Neural cell (in vitro differentiated cells): Measurements from ENCODE around the gene CCDC152. TPM values are rescaled to one million over a fixed set of nuclear protein-coding genes. Genes with fewer than 3 reads are reported as not detected.

Source experiments
- H2AFZ ChIP-seq: fragments of 200-600, 300-800 bp; sonication (generic), shearing (Covaris generic); 2 replicates; pipeline ENCODE4 v1.6.0; 2014; ENCODE audit warnings: low read depth, mild to moderate bottlenecking, antibody characterized with exemption, low read length, moderate library complexity
- H3F3A ChIP-seq: fragments of 200-600 bp; shearing (Covaris generic); 2 replicates; pipeline ENCODE4 v1.6.1; 2016; ENCODE audit warnings: mild to moderate bottlenecking, moderate library complexity, mixed read lengths, antibody characterized with exemption, low read length; ENCODE audit not compliant: insufficient read depth, poor library complexity, severe bottlenecking
- H3K27ac ChIP-seq: fragments of 200-600, 300-800 bp; sonication (generic), shearing (Covaris generic); 2 replicates; pipeline ENCODE4 v1.5.1; 2014; ENCODE audit warnings: mild to moderate bottlenecking, low read length, moderate library complexity
- H3K27me3 ChIP-seq: fragments of 300-800, 200-600 bp; sonication (generic), shearing (Covaris generic); 2 replicates; pipeline ENCODE4 v1.6.0; 2014; ENCODE audit warnings: mild to moderate bottlenecking, low read depth, low read length, moderate library complexity; ENCODE audit not compliant: insufficient read depth
- H3K36me3 ChIP-seq: fragments of 300-800, 200-600 bp; sonication (generic), shearing (Covaris generic); 2 replicates; pipeline ENCODE4 v1.5.1; 2014; ENCODE audit warnings: mild to moderate bottlenecking, antibody characterized with exemption, low read length, moderate library complexity; ENCODE audit not compliant: insufficient read depth
- H3K4me2 ChIP-seq: fragments of 300-800, 200-600 bp; sonication (generic), shearing (Covaris generic); 2 replicates; pipeline ENCODE4 v1.6.0; 2014; ENCODE audit warnings: mild to moderate bottlenecking, low read length
- H3K4me3 ChIP-seq: fragments of 300-800, 200-600 bp; sonication (generic), shearing (Covaris generic); 2 replicates; pipeline ENCODE4 v1.5.1; 2014; ENCODE audit warnings: mild to moderate bottlenecking, low read length, moderate library complexity
- H3K79me2 ChIP-seq: fragments of 200-600 bp; shearing (Covaris generic); replicated peaks from 2 replicates; pipeline ENCODE4 v1.6.0; 2014; ENCODE audit warnings: mild to moderate bottlenecking, low read length, moderate library complexity; ENCODE audit not compliant: insufficient read depth
- H3K9ac ChIP-seq: fragments of 300-800, 200-600 bp; sonication (generic), shearing (Covaris generic); 2 replicates; pipeline ENCODE4 v1.6.1; 2016; ENCODE audit warnings: mild to moderate bottlenecking, low read length, mixed read lengths
- H3K9me2 ChIP-seq: fragments of 200-600 bp; shearing (Covaris generic); 2 replicates; pipeline ENCODE4 v1.6.1; 2016; ENCODE audit warnings: mild to moderate bottlenecking, low read length, mixed read lengths; ENCODE audit not compliant: insufficient read depth
- H3K9me3 ChIP-seq: fragments of 200-600, 300-800 bp; sonication (generic), shearing (Covaris generic); 2 replicates; pipeline ENCODE4 v1.6.1; 2016; ENCODE audit warnings: mild to moderate bottlenecking, mixed run types, low read length, moderate library complexity, mixed read lengths
- H4K20me1 ChIP-seq: fragments of 200-600 bp; shearing (Covaris generic); 2 replicates; pipeline ENCODE4 v1.6.1; 2016; ENCODE audit warnings: mild to moderate bottlenecking, mixed run types; ENCODE audit not compliant: insufficient read depth
- EP300 ChIP-seq: fragments of 450-650 bp; conservative IDR thresholded peaks from 2 replicates; pipeline ENCODE4 v1.6.1; 2014; ENCODE audit warnings: antibody characterized with exemption, mild to moderate bottlenecking, moderate library complexity; ENCODE audit not compliant: poor library complexity, severe bottlenecking
- EZH2 ChIP-seq: fragments of 200-600, 300-800 bp; shearing (Covaris generic), sonication (generic); IDR thresholded peaks from 2 replicates; pipeline ENCODE4 v1.6.1; 2014; ENCODE audit warnings: antibody characterized with exemption, low read length, borderline replicate concordance, mild to moderate bottlenecking; ENCODE audit not compliant: insufficient read depth, poor library complexity, severe bottlenecking
- MXI1 ChIP-seq: fragments of 450-650 bp; conservative IDR thresholded peaks from 2 replicates; pipeline ENCODE4 v1.6.1; 2014; ENCODE audit warnings: antibody characterized with exemption, mild to moderate bottlenecking; ENCODE audit not compliant: poor library complexity, severe bottlenecking
- POLR2AphosphoS5 ChIP-seq: IDR thresholded peaks from 2 replicates; pipeline ENCODE4 v1.6.1; 2012
- RAD21 ChIP-seq: fragments of 450-650 bp; conservative IDR thresholded peaks from 2 replicates; pipeline ENCODE4 v1.6.1; 2014; ENCODE audit warnings: antibody characterized with exemption, mild to moderate bottlenecking, moderate library complexity
- REST ChIP-seq: IDR thresholded peaks from 2 replicates; pipeline ENCODE4 v1.6.1; 2012; ENCODE audit warnings: borderline replicate concordance
- SMC3 ChIP-seq: fragments of 450-650 bp; conservative IDR thresholded peaks from 2 replicates; pipeline ENCODE4 v1.6.1; 2014; ENCODE audit warnings: antibody characterized with exemption, mild to moderate bottlenecking, moderate library complexity; ENCODE audit not compliant: poor library complexity
- TAF1 ChIP-seq: IDR thresholded peaks from 2 replicates; pipeline ENCODE4 v1.6.1; 2012; ENCODE audit warnings: low read depth
- polyA plus RNA-seq: library from polyadenylated mRNA; depleted of rRNA; stranded (reverse); fragments of >200 nt; gene quantifications from 2 replicates; pipeline ENCODE4 v1.2.3, GENCODE V29; 2014
- TF ChIP-seq, protein P1 (sequence below): fragments of 450-650 bp; IDR thresholded peaks from 2 replicates; pipeline ENCODE4 v1.5.1; 2014; ENCODE audit warnings: antibody characterized with exemption, mild to moderate bottlenecking, moderate library complexity; ENCODE audit not compliant: poor library complexity, severe bottlenecking

Gene CCDC152
- polyA plus RNA-seq, 1 donor from 2014 or later = 0.87 TPM

DNA sequence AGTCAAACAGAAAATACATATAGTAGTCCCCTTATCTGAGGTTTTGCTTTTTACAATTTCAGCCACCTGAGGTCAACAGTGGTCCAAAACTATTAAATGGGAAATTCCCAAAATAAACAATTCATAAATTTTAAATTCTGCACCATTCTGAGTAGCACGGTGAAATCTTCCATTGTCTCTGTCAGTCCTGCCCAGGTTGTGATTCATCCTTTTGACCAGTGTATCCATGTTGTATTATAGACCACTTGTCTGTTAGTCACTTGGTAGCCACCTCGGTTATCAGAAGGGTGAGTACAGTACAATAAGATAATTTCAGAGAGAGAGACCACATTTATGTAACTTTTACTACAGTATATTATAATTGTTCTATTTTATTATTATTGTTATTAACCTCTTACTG lies 2.8 kb downstream of the CCDC152 start:
- Histone ChIP-seq H3K9me2 (no peaks in the 10 kb centered on the region), H3K4me3 (no peak overlapping the region), H3K9me3 (no peaks in the 10 kb centered on the region), H3K79me2 (no peaks in the 10 kb centered on the region), H3K27ac (no peak overlapping the region), H3K4me2 (no peak overlapping the region), H3K9ac (no peak overlapping the region), H2AFZ (no peak overlapping the region), H4K20me1 (no peaks in the 10 kb centered on the region), H3F3A (no peaks in the 10 kb centered on the region), H3K36me3 (no peaks in the 10 kb centered on the region), H3K27me3 (no peaks in the 10 kb centered on the region)
- TF ChIP-seq EZH2 = no peak
- no peak for TF ChIP-seq RAD21
- TF ChIP-seq, protein P1, sequence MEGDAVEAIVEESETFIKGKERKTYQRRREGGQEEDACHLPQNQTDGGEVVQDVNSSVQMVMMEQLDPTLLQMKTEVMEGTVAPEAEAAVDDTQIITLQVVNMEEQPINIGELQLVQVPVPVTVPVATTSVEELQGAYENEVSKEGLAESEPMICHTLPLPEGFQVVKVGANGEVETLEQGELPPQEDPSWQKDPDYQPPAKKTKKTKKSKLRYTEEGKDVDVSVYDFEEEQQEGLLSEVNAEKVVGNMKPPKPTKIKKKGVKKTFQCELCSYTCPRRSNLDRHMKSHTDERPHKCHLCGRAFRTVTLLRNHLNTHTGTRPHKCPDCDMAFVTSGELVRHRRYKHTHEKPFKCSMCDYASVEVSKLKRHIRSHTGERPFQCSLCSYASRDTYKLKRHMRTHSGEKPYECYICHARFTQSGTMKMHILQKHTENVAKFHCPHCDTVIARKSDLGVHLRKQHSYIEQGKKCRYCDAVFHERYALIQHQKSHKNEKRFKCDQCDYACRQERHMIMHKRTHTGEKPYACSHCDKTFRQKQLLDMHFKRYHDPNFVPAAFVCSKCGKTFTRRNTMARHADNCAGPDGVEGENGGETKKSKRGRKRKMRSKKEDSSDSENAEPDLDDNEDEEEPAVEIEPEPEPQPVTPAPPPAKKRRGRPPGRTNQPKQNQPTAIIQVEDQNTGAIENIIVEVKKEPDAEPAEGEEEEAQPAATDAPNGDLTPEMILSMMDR = no peak
- TF ChIP-seq SMC3 = no peak

DNA sequence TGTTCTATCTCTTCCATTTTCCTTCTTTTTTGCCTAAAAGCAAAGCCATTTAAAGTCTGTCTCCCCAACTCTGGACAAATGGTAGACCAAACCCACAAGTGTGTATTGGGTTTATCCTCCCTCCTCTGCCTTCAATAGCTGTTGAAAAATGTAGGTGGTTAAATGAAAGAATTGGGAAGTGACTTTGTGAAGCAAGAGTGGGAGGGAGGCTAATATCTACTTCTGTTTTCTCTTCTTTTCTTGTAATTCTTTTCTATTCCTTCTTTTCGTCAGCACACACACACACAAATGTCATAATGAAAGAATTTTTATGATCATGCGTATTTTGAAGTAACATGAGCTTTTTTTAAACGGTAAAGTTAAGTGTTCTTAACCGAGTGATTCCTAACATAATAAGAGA lies 3.8 kb downstream of the CCDC152 start:
- H3K79me2 ChIP-seq = no peaks in the 10 kb centered on the region
- no peaks in the 10 kb centered on the region for H3F3A ChIP-seq
- no peaks in the 10 kb centered on the region for H3K27me3 ChIP-seq
- H3K9me3 ChIP-seq = no peaks in the 10 kb centered on the region
- TF ChIP-seq POLR2AphosphoS5 = no peak
- TF ChIP-seq RAD21 = no peak
- TF ChIP-seq SMC3 = no peak
- H3K36me3 ChIP-seq = no peaks in the 10 kb centered on the region
- H3K27ac ChIP-seq = no peak overlapping the region
- no peaks in the 10 kb centered on the region for H4K20me1 ChIP-seq
- no peak overlapping the region for H3K9ac ChIP-seq
- H3K4me2 ChIP-seq = no peak overlapping the region
- no peak overlapping the region for H2AFZ ChIP-seq
- H3K9me2 ChIP-seq = no peaks in the 10 kb centered on the region
- H3K4me3 ChIP-seq = no peak overlapping the region

- Histone ChIP-seq H3K9me2 (no peaks in the 10 kb centered on the region), H3F3A (no peaks in the 10 kb centered on the region), H3K27me3 (no peaks in the 10 kb centered on the region), H3K4me2 (no peak overlapping the region), H3K36me3 (no peaks in the 10 kb centered on the region), H4K20me1 (no peaks in the 10 kb centered on the region), H3K9ac (no peak overlapping the region), H3K27ac (no peak overlapping the region), H3K9me3 (no peaks in the 10 kb centered on the region), H2AFZ (no peak overlapping the region), H3K4me3 (no peak overlapping the region), H3K79me2 (no peaks in the 10 kb centered on the region)
- no peak for TF ChIP-seq EZH2
- no peak for TF ChIP-seq RAD21
- no peak for TF ChIP-seq REST
- no peak for TF ChIP-seq MXI1
- TF ChIP-seq, protein P1 = no peak
- TF ChIP-seq TAF1 = no peak
- no peak for TF ChIP-seq EP300
- no peak for TF ChIP-seq POLR2AphosphoS5
- no peak for TF ChIP-seq SMC3
These were observed 5.2 kb downstream of the CCDC152 start for GRCh38 chr5:42761791-42762190.
